HUDEP-2 (cell line): ENCODE measurements around the gene ZNF780B.
"Not testable (repeated sequence)": the region's sequence is repeated elsewhere in the genome, so short reads cannot be mapped to it uniquely, and the experiment has no call there.

Source experiments
- DNase-seq, 76 experiments: peaks; one replicate each; lab custom pipeline; 2025; ENCODE audit not compliant: unreplicated experiment in 76 of 76; lab: John Stamatoyannopoulos, UW

ZNF780B gene

GRCh38 chr19:40041718-40042117, 14.3 kb downstream of the ZNF780B start:
- DNase-seq, result not testable (repeated sequence)

DNA sequence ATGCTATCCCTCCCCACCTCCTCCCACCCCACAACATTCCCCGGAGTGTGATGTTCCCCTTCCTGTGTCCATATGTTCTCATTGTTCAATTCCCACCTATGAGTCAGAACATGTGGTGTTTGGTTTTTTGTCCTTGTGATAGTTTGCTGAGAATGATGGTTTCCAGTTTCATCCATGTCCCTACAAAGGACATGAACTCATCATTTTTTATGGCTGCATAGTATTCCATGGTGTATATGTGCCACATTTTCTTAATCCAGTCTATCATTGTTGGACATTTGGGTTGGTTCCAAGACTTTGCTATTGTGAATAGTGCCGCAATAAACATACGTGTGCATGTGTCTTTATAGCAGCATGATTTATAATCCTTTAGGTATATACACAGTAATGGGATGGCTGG, 18.0 kb downstream of the ZNF780B start:
- DNase-seq, result not testable (repeated sequence)

- DNase-seq, result no peak
Observed at GRCh38 chr19:40035996-40036395, 20.0 kb downstream of the ZNF780B start.

- DNase-seq, result no peak
Observed at GRCh38 chr19:40033989-40034560, 22.0 kb downstream of the ZNF780B start.

DNA sequence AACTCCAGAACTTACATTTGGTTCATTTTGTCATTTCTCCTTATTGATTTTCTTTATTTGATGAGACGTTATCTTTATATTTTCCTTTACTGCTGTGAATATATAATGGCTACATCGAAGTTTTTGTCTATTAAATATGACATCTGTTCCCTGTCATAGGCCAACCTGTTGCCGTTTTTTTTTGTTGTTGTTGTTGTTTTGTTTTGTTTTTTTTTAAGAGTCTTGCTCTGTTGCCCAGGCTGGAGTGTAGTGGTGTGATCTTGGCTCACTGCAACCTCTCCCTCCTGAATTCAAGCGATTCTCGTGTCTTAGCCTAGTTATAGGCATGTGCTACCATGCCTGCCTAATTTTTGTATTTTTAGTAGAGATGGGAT, 29.4 kb downstream of the ZNF780B start:
- no peak for DNase-seq

GRCh38 chr19:40025938-40026596, 30.0 kb downstream of the ZNF780B start:
- no peak for DNase-seq

DNA sequence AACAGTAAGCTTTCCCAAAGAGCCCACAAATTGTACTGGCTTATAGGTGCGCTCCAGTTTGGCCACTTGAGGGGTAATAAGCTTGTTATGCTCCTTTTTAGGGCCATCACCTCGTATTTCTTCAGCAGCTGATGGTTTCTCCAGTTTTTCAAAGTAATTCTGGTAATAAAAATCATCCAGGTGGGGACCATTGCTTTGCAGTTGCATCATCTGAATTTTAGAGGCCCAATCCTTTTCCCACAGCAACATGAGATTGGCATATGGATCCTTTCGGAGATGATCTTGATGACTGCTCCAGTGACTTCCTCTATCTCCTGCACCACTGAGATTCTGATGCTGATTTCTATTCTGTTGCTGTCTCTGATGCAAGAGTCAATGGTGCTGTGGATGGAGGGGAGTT, 32.1 kb downstream of the ZNF780B start:
- no peak for DNase-seq

- DNase-seq, result no peak
Observed at GRCh38 chr19:40013991-40014390, 42.0 kb downstream of the ZNF780B start.

- DNase-seq, result no peak
Observed at GRCh38 chr19:40009674-40010073, 46.4 kb downstream of the ZNF780B start.

GRCh38 chr19:40006273-40006691, 49.7 kb downstream of the ZNF780B start:
- no peak for DNase-seq

- peak in 3 of 76 experiments; percentile 1 to 5 (median 2) for DNase-seq
Observed at GRCh38 chr19:40005691-40006272, 50.2 kb downstream of the ZNF780B start.

DNA sequence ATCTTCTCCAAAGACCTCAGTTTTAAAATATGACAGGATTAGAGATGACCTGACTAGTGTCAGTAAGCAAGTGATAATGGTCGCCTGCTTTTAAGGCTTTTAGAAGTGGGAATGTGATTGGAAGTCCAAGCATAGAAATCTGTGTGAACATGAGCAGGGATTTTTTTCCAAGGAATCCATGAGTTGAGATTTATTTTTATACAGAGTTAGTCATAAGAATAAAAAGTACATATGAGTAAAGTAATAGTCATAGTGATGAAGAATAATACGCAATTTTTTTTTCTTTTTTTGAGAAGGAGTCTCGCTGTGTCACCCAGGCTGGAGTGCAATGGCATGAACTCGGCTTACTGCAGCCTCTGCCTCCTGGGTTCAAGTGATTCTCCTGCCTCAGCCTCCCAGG, 57.5 kb downstream of the ZNF780B start:
- DNase-seq, result no peak

- DNase-seq, result no peak
Observed at GRCh38 chr19:39997638-39998216, 58.3 kb downstream of the ZNF780B start.

DNA sequence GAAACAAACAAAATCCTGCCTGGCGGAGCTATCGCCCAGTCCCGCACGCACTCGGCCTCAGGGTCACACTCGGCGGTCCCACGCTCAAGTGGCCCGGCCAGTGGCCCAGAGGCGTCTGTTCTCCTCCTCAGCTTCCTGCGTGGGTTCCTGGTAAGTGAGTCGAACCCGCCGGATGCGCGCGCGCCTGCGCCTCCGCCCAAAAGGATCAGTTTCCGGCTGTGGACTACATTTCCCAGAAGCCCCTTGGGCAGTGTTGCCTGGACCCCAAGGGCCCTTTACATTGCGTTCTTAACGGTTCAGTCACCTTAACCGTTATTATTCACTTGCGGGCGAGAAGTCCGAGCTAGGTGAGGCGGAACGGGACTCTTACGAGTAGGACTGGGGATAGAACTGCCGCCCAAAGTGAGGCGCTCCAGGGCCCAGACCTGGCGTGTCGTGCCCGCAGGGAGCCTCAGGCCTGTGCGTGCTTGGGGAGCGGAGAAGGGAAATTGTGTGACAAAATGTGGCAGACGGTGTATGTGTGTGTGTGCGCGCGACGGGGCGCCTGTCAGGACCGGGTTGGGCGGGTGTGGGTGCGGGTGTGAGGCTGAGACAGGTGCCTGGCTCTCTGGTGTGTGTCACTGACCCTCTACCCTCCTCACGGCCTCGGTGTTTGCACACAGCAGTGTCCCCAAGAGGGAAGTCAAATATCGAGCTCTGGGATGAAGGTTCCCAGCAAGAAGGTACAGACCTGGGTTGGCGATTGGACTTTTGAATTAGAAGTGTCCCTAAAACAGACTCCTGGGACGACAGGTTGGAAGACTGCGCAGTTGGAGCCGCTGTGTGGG, 59.0 kb downstream of the ZNF780B start, which contains the start of gene ZNF546:
Gene ZNF546 (plus strand): TSS at position 250 of the 827 bp plus-strand sequence. CDS start 1,267 bp downstream, outside the sequence.
- peak in 75 of 76 experiments; percentile 55 to 95 (median 84) for DNase-seq

DNA sequence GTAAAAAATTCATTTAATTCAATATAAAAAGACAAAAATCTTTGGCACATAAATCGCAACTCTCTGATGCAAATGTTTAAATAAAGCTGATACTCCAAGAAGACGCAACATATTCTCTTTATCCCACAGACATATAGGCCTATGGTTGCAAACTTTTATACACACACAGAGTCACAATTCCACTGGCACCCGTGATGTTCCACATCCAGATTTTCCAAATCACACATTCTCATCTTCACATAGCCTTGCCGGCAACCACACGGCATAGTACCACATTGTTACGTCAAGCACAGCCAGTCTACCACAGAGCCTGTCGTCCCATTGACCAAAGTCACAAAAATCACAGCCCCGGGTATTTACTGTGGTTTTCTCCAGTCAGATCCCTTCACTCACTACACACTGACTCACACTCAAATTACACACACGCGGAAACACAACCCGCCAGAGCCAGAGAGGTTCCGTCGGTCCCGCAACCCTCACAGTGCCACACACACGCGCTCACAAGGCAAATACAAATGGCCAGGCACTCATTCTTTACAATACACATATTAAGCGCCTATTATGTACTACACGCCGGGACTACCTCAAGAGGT, 59.7 kb downstream of the ZNF780B start:
- peak in 11 of 76 experiments; percentile 22 to 59 (median 40) for DNase-seq

DNA sequence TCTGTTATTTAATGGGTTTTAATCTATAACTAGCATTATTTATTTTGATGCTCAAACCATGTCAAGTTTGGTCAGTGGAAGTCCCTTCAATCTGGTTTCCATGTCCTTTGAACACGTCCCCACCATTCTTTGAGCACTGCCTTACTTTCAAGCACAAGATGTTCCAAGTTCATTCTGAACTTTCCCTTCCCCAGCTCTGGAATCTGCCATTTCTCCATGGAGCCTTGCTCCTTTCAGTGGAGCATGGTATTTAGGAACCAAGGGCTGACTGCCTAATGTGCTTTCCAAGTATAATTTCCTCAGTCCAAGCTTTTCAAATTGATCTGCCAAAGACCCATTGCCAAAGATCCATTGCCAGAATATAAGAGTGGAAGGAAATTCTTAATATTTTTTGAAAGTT, 60.2 kb downstream of the ZNF780B start:
- DNase-seq, result no peak

DNA sequence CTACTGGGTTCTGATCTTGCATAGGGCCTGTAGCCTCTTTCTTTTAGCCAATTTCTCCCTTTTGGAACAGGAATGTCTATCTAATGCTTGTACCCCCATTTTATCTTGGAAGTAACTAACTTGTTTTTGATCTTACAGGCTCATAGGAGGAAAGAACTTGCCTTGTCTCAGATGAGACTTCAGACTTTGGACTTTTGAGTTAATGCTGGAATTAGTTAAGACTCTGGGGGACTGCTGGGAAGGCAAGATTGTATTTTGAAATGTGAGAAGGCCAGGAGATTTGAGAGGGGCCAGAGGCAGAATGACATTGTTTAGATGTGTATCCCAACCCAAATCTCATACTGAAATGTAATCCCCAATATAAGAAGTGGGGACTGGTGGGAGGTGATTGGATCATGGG, 61.7 kb downstream of the ZNF780B start:
- no peak for DNase-seq

DNA sequence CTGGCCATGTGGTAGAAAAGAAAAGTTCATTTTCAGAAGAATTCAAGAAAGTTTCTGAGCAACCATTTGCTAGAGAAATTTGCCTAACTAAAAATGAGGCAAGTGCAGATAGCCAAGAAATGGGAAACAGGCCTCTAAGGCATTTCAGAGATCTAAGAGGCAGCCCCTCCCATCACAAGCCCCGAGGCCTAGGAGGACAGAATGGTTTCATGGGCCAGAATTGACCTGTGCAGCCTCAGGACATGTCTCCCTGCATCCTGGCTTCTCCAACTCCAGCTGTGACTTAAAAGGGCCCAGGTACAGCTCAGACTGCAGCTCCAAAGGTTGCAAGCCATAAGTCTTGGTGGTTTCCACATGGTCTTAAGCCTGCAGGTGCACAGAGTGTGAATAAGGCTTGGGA, 62.4 kb downstream of the ZNF780B start:
- no peak for DNase-seq

DNA sequence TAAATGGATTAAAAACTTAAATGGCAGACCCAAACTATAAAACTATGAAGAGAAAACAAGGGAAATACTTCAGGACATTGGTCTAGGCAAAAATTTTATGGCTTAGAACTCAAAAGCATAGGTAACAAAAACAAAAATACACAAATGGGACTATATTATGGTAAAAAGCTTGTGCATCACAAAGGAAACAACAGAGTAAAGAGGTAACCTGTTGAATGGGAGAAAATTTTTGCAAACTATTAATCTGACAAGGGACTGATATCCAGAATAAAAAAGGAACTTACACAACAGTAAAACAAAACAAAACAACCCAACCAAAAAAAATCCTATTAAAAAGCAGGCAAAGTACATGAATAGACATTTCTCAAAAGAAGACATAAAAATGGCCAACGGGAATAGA, 68.4 kb downstream of the ZNF780B start:
- no peak for DNase-seq

- DNase-seq, result no peak
Observed at GRCh38 chr19:39987167-39987566, 68.9 kb downstream of the ZNF780B start.
